Ammon's horn (tissue), 1 donor: ENCODE measurements around the gene FAM53B.

Source experiments
- DNase-seq: peaks from one replicate; pipeline ENCODE4 v3.0.0-alpha.2; 2016; ENCODE audit warnings: low spot score

The FAM53B gene

DNA sequence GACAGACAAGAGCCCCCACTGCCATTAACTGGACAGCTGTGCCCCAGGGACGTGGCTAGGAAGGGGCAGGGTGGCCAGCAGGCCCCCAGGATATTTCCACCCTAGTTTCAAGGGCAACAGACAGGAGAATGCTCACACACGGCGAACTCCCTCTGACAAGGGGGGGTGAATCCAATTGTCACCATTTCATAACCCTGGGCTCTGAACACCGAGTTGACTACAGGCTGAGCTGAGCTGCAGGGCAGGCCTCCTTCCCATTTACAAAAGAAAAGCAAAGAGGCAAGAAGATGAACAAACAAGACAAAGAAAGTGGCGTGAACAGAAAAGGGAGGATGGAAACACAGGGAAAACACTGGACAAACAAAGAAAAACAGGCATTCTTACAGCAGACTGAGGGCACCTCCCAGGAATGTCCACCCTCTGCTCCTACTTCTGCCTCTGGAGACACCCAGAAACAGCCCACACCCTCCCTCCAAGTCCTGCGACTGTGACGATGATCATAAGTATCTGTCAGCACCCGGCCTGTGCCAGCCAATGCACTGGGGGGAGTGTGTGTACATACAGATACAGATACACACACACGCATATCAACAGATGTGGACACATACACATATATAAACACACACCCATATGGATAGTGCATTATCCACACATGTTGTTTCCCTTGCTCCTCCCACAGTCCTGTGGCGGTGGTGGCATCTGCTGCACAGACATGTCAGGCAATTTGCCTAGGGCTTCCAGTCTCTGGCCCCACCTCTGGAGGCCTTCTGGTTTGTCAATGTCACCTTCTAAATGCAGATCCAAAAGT is 66.2 kb downstream of the FAM53B start:
- no peak for DNase-seq

DNA sequence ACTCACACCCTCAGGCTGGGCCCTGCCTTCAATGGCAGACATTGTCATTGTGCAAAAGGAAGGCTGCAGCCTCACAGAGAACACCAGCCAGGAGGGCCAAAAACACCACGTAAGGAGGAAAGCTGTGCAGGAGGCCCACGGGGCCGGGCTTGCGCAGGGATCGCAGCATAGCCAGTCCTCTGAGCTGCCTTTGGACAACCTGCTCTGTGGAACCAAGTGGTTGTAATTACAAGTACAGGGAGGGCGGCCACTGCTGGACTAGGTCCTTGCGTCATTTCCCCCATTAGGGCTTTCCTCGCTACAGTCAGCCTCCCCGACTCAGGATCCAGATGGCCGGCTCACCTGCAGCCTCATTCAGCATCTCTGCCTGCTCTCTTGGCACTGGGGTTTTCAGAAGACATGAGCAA is 66.9 kb downstream of the FAM53B start:
- no peak for DNase-seq

DNA sequence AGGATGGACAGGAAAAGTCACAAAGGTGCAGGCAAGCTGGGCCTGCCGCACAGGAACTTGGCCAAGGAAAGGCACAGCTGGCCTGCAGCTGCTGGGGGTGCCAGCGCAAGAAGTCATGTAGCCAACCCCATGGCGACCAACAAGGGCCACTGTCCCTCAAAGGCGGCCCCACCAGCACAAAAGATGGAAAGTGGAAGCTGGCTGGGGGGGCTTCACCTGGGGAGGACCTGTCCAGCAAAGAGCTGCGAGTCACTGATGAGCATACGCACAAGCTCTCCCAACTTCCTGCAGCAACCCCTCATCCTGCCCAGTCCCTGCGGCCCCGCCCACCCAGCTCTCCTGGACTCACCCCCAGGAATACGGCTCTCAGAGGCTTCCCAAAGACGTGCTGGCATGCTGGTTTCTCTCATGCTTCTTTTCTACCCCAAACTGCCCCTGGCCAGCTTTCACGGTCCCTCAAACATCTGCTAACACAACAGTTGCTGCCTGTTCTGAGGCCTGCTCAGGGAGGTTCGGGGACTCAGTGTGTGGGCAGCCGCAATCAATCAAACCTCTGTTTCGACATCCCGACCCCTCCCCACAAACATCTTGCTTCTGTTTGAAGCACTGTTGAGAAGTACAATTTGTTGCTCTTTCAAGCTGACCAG is 67.6 kb downstream of the FAM53B start:
- no peak for DNase-seq

DNA sequence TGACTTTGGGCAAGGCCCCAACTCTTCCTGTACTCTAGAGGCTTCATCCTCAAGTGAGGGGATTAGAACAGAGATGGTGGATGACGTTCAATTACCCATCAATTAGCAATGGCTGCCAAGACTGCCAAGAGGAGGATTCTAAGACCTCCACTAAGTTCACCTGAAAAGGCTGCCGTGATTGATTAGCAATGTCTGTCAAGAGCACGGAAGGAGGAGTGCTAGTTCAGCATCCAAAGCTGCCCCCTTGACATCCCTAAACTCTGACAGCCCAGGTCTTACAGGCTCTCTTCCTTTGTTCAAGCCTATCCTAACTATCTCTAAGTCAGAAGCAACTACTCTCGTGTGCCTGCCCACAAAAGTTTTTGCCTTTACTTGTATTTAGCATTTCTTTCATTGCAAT is 68.4 kb downstream of the FAM53B start:
- DNase-seq, result no peak

DNA sequence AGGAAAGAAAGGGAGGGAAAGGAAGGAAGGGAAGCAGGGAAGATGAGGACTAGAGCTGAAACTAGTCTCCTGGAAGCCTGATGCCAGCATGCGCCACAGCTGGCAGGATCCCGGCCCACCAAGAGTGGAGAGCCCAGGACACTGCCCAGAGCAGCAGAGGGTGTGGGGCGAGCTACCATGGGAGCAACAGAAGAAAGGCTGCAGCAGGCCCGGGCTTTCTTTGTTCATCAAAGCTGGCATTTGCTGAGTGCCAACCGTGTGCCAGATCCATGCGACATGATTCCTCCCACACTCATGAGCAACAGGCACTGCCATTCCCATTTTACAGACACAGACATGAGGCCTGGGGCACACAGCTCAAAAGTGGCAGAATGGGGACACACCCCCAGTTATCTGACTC is 68.9 kb downstream of the FAM53B start:
- peak; percentile 62 for DNase-seq

DNA sequence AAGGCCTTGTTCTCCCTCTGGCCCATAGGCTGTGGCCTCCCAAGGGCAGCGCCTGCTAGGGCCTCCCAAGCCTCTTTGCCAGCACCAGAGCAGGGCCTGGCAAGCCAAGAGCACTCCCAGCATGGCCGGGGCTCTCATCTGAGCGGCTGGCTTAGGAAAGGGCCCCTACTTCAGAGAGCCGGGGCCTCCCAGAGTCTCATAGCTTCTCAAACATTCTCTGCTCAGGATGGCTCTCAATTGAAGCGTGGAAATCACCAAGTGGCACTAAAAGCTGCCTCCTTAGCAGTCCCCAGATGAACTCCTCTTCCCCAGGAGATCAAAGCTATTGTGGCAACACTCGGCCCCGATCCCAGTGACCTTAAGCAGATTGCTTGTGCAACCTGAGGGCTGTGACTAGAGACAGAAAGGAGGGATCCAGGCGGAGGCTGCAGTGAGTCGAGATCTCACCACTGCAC is 69.4 kb downstream of the FAM53B start:
- DNase-seq, result no peak

DNA sequence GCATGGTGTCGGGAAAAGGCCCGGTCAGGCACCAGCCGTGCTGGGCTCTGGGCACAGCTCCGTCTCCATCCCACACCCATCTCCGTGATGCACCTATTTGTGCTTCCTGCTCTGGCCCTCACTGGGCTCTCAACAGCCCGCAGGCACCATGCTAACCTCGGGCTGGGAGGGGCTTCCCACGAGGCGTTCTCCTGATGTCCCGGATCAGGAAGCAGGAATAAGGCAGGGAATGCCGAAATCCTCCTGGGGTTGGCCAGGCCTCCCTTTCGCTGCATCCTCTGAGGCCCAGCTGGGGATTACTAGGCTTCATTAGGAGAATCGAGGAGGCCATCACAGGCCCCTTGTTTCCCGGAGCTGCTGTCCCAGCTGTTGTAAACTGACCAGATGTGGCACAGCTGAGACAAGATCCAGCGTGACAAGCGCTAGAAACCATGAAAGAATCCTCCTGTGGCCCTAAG is 72.0 kb downstream of the FAM53B start:
- DNase-seq, result peak; percentile 74

DNA sequence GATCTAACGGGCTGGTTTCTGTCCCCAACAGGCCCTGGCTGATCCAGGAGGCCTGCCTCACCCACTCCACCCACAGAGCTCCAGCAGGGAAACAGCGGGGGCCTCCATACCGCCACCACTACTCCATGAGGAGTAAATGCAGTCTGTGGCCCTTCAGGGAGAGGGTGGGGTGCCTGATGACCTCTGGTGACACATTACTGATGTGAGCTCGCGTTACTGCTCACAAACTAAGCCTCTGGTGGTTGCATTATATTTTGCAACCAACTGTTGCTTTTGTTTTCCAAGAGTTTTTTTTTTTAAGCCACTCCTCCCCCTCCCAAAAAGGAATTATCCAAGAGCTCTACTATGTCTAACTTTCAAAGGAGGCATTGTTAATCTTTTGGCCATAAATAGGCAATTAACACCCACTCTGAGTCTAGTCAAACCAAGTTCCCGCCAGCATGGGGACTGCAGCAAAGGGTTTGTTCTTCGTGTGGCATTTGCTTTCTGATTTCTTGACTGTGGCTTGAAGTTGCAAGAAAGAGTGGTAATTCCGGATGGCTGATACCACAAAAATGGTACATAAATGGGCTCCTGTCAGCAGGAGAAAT is 72.6 kb downstream of the FAM53B start:
- peak; percentile 93 for DNase-seq

DNA sequence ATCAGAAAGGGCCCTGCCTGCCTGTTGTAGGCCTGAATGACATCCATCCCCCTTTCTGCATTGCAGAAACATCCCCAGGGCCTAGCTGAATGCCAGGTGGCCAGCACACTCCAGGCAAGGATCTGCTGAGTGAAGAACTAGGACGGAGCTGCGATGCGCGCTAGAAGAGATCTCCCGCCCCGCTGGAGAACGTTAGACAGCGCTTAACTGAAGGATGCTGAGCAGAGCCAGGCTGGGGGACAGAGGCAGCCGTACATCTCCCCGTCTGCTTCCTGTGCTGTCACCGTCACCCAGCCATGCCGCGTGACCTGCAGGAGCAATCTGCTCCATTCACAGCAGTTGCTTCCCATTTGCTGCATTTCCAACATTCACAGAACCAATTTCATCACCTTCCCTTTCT is 73.3 kb downstream of the FAM53B start:
- DNase-seq, result peak; percentile 82

DNA sequence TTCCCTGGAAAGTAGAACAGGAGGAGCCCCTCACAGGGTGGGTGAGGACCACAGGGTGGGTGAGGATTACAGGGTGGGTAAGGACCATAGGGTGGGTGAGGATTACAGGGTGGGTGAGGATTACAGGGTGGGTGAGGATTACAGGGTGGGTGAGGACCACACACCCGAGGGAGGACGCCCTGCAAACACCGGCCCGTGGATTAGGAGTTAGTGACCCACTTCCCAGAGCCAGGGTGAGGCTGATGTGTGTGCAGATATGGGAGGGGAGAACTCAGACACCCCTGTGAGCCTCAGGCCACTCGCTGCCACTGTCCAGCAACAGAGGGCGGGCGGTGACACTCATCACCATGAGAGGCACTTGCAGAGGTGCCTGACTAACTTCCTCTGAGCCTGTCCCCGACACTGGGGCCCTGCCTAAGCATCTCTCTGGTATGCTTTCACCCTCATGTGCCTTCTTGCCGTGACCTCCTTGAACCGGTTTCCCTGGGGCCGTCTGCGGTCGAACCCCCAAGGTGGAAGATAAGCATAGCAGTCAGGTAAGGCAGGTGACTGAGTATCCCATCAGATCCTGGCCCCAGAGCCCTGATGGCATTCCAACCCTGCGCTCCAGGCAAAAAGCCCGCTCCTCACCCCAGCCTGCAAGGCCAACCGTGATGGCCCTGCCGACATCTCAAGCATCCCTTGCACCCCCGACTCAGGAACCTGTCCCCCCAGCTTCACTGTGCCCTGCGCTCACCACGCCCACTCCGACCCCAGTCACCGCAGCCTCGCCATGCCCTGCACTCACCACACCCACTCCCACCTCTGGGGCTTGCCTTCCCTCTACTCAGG is 74.1 kb downstream of the FAM53B start:
- no peak for DNase-seq

DNA sequence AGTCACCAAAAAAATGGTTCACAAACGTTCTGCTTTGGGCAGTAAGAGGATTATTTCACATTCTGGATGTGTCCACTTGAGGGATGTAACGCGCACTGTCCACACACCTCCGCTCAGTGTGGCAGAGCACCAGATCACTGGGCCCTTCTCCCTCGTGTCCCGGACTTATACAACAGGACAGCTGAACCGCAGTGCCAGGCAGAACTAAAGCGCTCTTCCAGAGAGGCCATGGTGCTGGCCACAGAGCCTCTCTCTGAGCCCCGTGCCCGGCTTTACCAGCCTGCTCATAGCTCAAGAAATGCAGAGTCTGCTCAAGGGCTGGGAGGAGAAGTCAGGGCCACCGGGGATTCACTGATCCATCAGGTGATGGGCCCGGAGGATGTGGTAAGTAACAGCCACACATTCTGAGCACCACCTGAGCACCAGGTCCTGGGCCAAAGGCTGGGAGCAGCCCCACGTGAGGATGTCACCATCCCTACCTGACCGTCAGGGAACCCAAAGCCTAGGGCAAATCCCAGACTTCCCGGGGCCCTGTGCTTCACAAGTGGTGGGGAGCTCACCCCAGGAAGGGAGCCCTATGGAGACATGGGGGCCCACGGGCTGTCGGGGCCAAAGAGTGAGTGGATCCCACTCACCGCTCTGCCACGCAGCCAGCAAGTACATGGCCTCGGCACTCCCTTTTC is 74.9 kb downstream of the FAM53B start:
- DNase-seq, result no peak

DNA sequence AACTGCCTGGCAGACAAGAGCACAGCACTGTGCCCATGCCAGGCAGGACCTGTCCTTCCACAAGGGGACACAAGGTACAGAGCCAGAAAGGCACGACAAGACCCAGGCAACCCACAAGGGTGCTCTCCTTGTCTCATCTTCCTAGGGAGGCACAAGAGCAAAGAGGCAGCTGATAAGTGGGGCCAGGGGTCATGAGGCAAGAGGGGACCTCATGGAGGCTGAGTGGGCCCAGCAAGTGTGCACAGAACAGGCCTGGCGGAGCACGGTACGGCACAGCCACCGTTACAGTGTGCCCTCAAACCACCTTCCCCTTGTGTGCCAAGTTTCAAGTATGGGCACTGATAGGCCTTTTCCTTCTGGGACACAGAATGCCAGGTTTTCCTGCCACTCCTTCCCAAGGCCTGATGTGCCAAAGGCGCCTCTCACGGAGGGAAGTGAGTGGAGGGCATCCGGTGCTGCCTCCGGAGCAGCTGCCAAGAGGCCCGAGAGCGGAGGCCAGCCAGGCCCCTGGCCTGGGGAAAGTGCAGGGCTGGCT is 75.6 kb downstream of the FAM53B start:
- DNase-seq, result no peak

DNA sequence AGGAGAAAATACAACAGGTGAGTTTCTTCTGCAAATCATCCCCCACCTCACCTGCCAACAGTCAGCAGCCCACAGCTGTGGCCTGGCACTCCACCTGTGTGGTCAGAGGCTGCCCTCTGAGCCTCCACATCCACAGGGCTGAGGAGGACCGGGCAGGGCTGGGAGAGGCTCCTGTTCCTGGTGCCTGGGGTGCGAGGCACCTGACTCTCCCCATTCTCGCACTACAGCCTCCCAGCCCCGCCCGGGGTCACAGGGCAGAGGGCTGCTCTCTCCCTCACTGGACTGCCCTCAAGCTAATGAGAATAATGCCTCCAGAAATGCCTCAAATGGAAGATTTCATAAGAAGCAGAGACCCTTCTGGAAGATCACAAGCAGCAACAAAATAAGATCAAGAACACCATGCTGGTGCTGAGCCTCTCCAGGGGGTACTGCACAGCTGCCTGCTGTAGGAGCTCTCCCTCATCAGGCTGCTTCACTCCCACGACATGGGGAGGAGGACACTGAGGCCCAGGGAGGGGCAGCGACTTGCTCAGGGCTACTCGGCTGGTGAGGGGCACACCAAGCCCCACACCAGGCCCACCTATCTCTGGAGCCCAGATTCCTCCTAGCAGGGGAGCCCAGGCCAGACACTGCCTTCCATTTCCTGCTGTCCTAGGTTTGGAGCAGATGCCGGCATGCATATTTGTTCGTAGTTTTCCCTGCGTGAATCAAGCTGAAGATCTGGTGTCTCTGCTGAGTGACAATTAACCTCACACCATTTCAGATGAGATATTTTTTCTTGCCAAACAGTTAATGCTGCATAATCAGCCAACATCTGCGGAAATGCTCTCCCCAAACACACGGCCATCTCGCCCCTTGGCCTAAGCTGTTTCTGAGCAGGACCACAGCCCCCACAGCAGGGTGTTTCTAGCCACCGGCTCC is 76.5 kb downstream of the FAM53B start:
- DNase-seq, result no peak

DNA sequence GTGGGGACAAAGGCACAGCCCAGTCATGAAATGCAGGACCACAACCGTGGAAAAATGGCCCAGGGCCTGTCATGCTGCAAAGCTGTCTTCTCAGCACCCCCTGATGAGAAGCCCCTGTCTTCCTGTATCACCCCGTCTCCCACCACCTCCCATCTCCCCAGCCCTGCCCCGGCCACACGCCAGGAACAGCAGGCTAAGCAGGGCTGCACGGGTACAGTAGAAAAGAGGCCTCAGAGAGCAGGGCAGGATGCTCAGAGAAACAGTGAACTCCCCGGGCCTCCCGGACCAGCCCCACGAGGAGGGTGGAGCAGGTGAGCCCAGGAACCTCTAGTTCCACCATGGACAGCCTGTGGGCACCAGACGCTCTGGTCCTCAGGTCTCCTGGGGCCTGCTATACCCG is 77.7 kb downstream of the FAM53B start:
- no peak for DNase-seq

DNA sequence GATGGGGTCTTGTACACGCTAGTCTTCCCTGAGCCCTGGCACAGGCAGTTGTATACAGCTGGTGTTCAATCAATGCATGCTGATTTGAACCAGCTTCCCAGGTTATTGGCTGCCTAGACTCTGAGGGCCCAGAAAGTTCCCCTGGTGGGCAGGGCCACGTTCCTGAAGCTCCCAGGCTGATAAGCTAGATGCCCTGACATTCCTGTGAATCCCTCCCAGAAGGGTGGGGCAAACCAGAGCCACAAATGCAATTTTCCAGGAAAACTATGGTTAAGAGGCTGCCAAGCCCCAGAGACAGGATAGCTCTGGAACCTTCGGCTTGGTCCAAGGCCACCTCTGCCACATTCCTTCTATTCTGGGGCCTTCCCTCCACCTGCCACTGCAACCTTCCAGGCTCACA is 78.2 kb downstream of the FAM53B start:
- DNase-seq, result no peak

DNA sequence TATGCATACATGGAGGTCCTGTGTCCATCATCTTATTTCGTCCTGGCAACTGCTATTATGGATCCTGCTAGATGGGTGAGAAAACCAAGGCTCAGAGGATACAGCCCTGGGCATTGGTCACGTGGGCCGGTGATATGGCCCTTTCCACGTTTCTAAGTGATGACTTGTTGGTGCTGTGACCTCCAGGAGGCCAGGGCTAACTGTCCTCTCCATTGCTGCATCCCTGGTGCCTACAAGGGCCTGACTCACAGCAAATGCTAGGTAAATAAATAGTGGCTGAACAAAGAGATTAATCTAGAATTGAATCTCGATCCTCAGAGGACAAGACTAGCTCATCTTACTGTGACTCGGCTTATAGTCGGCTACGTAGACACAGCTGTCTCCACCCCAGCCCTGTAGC is 78.6 kb downstream of the FAM53B start:
- DNase-seq, result no peak

DNA sequence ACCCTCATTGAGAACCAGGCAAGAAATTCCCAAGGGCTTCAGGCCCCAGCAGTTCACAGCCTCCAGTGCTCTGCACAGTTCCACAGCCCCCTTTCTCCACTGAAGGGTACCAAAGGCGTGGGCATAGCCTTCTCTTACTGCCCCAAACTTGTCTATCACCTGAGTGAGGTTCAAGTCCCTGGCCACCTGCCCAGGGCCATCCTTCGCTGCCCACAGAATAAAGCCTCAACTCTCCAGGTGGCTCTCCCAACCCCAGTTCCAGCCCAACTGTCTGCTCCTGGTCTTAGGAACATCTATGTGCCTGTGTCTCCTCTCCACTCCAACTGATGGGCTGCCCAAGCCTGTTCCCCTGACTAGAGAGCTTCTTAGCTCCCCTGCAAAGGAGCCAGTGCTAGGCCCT is 79.1 kb downstream of the FAM53B start:
- no peak for DNase-seq

DNA sequence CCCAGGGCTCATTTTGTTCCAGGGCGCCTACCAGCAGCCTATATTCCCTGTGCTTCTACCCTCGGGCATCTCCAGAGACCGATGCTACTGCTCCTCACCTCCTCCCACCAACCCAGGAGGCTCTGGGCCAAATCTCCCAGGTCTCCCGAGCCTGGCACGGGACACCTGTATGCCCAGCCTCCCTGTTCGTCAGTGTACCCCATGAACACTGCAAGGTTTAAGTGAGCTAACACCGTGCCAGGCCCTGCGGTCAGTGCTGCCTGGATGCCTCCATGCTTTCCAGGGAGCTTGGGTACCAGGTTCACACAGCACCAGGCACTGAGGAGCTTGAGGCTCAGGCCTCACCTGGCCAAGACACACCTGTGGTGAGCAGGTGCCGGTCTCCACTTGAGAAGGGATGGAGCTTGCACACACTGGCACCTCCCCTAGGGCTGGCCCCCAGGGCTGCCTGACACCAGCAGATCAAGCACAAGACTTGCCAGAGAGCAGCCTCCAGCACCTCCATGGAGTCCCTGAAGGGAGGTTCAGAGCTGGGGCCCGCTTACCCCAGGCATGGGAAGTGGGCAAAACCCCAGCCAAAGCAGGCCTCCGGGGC is 80.3 kb downstream of the FAM53B start:
- DNase-seq, result no peak

DNA sequence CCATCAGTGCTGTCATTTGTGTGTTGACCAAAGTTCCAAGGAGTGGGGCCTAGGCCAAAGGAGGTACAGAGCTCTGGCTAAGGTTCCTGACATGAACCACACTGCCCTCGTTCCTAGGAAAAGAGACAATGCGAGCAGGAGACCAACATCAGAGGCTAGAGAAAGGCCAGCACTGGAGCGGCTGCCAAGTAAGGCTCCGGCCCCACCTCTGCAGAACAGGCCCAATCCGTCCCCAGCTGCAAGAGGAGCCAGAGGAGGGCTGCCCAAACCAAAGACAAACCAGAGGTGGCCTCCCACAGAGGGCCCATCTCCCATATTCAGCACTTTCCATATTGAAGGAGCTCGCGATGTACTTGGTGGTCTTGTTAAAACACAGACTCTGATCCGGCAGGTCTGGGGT is 81.0 kb downstream of the FAM53B start:
- no peak for DNase-seq

DNA sequence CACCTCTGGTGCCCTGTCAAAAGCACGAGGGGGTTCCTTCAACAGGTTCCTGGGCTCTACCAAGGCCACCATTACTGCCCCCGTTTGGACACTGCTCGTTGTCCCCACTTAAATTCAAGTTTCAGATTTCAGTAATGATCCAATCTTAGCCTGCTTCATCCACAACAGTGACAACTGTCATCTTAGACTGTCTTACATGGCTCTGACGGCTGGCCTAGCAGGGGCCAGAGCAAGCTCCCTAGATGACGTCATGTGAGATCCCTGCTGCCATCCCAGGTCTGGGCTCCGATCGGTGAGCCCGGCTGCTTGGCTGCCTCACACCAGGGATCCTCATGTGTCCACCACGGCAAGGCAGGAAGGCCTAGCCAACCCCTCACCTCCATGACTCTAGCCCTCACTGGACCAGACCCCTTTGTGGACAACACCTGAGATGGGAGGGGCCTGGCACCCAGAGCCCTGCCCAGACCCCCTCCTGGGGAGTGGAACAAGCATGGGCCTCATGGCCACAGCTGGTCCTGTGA is 82.5 kb downstream of the FAM53B start:
- no peak for DNase-seq
